NCI-H2227 treated with DMSO at 0.1 percent for 48 hours (cell line): ENCODE data around the gene DCAF11.

Experiments used
- DNase-seq: peaks from one replicate; lab custom pipeline; 2025; lab: John Stamatoyannopoulos, UW

Gene DCAF11

DNA sequence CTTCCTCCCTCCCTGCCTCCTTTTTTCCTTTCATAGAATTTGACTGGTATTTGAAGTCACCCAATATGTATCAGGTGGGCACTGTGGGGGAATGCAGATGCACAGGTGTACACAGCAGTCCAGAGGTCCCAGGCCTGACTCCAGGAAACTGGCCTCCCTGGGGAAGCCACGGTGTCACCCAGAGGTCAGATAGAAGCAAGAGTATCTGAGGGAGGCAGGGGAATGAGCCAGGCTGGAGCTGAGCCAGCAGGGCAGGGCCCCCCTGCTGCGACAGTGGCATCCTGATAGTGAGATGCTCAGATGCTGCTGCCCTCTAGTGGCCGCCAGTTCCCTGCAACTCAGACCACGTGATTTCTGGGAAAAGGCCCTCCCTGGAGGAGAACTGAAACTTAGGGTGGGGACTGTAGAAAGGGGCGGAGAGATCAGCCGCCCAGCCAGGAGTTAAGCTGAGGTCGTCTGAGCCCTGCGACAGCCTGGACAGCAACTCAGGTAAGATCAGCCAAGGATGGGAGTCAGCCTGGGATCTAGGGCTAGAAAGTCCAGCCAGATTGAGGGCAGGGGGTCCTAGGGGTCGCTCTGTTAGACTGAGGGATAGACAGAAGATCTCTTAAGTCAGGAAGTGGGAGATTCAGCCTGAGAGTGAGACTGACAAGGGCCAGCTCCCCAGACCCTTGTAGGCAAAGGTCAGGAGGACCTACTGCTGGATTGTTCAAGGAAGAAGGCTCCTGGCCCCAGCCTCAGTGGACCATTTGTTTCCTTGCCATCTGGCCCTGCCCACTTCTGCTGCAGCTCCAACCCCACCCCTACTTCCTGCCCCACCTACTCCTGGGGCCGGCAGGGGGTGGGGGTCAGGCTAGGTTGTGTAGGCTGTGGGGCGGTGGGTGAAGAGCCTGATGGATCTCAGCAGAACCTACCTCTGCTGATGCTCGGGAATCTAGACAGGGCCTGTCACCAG, 46.5 kb downstream of the DCAF11 start, which contains the start of gene IRF9:
Gene IRF9 (plus strand): TSS at position 416 of the 955 bp plus-strand sequence. CDS start 880 bp downstream, outside the sequence.
- peak; percentile 93 for DNase-seq

DNA sequence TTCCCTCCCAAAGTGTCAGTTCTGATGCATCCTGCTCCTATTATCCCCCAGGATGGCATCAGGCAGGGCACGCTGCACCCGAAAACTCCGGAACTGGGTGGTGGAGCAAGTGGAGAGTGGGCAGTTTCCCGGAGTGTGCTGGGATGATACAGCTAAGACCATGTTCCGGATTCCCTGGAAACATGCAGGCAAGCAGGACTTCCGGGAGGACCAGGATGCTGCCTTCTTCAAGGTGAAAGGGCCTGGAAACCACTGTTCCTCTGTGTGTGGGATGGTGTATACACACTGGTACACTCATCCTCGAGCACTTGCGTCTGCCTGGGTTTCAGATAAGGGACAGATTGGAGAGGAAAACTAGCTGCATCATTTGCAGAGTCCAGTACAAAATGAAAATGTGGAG, 47.5 kb downstream of the DCAF11 start:
- no peak for DNase-seq

DNA sequence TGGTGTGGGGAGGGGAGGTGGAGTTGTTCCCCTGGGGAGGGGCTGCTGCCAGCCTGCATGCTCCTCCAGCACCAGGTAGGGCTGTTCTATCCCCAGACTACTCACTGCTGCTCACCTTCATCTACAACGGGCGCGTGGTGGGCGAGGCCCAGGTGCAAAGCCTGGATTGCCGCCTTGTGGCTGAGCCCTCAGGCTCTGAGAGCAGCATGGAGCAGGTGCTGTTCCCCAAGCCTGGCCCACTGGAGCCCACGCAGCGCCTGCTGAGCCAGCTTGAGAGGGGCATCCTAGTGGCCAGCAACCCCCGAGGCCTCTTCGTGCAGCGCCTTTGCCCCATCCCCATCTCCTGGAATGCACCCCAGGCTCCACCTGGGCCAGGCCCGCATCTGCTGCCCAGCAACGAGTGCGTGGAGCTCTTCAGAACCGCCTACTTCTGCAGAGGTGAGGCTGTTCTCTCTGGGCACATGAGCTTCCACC, 50.0 kb downstream of the DCAF11 start:
- DNase-seq: no peak

- DNase-seq: no peak
Measured at GRCh38 chr14:24165785-24166184, 51.2 kb downstream of the DCAF11 start.

- DNase-seq: no peak
Measured at GRCh38 chr14:24167469-24168114, 53.0 kb downstream of the DCAF11 start.

- peak; percentile 98 for DNase-seq
Measured at GRCh38 chr14:24171422-24172260, 57.1 kb downstream of the DCAF11 start, which contains the start of gene REC8. Gene REC8 (plus strand): TSS chr14:24172080. CDS start chr14:24172553, 473 bp downstream.

- DNase-seq: no peak
Measured at GRCh38 chr14:24172261-24172860, 57.8 kb downstream of the DCAF11 start.

DNA sequence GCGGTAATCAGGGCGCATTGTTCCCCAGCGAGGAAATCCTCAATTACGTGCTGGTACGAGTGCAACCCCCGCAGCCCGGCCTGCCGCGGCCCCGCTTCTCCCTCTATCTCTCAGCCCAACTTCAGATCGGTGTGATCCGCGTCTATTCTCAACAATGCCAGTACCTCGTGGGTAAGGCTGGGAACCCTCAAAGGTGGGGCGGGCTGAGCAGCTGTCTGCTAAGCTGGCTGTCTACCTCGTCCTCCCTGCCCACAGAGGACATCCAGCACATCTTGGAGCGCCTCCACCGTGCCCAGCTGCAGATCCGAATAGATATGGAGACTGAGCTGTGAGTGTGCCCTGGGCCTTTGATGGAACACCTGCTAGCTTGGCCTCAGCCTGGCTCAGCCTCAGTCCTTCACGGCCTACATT, 58.3 kb downstream of the DCAF11 start:
- no peak for DNase-seq
